Liver (tissue), 3 donors: ENCODE data around the gene RNASE13.

ENCODE experiments used
- ATF3 ChIP-seq: IDR thresholded peaks from 2 replicates; pipeline ENCODE4 v1.6.1; 2016; ENCODE audit warnings: antibody characterized with exemption
- CTCF ChIP-seq: fragments of 150-350 bp; IDR thresholded peaks from 2 replicates; pipeline ENCODE4 v1.5.1; 2017; ENCODE audit warnings: improper control_type of control experiment, low read depth, low read length; ENCODE audit not compliant: missing input control
- RAD21 ChIP-seq, 2 donors: IDR thresholded peaks; 2 replicates each; pipeline ENCODE4 v1.6.1; 2016; ENCODE audit warnings: antibody characterized with exemption in 2 of 2, mild to moderate bottlenecking in 2 of 2
- YY1 ChIP-seq: IDR thresholded peaks from 2 replicates; pipeline ENCODE4 v1.6.1; 2016; ENCODE audit warnings: antibody characterized with exemption, mild to moderate bottlenecking
- donor health status: healthy.
- donor health status: healthy.

GRCh38 chr14:21048638-21049037 is 14.0 kb upstream of the RNASE13 start:
- TF ChIP-seq CTCF (no peak), RAD21 (IDR thresholded peaks at IDR 0.05) (no peak), ATF3 (no peak), YY1 (peak; percentile 26)
